RWPE2 (cell line): Measurements from ENCODE around the gene CHADL.

ENCODE experiments used
- ATAC-seq: fragments of 200-7000 bp; cut with Tn5 transposase; 3 replicates; pipeline ENCODE4 v1.9.1; 2021; ENCODE audit warnings: low read depth
- DNase-seq: peaks from one replicate; pipeline ENCODE4 v3.0.0-alpha.2; 2020; ENCODE audit warnings: low spot score
- H3K27ac ChIP-seq: fragments of 450-650 bp; 2 replicates; pipeline ENCODE4 v1.5.1; 2017; ENCODE audit warnings: mild to moderate bottlenecking; ENCODE audit not compliant: poor library complexity, severe bottlenecking
- H3K27me3 ChIP-seq: fragments of 250-450 bp; sonication (Bioruptor Pico); 2 replicates; pipeline ENCODE4 v1.5.1; 2021; ENCODE audit warnings: mild to moderate bottlenecking, moderate library complexity; ENCODE audit not compliant: insufficient read depth, poor library complexity, severe bottlenecking
- H3K36me3 ChIP-seq: fragments of 250-450 bp; sonication (Bioruptor Pico); 2 replicates; pipeline ENCODE4 v1.5.1; 2020; ENCODE audit warnings: low read depth, mild to moderate bottlenecking, moderate library complexity
- H3K4me1 ChIP-seq: fragments of 250-450 bp; sonication (Bioruptor Pico); 2 replicates; pipeline ENCODE4 v1.5.1; 2021; ENCODE audit warnings: mild to moderate bottlenecking, moderate library complexity; ENCODE audit not compliant: insufficient read depth, poor library complexity, severe bottlenecking
- H3K4me3 ChIP-seq: fragments of 250-450 bp; sonication (Bioruptor Pico); 2 replicates; pipeline ENCODE4 v1.5.1; 2021; ENCODE audit warnings: mild to moderate bottlenecking, moderate library complexity; ENCODE audit not compliant: severe bottlenecking
- H3K9me3 ChIP-seq: fragments of 250-450 bp; sonication (Bioruptor Pico); 2 replicates; pipeline ENCODE4 v1.5.1; 2021; ENCODE audit warnings: mild to moderate bottlenecking, moderate library complexity; ENCODE audit not compliant: severe bottlenecking
- CTCF ChIP-seq: fragments of 450-650 bp; IDR thresholded peaks from one replicate; pipeline ENCODE4 v1.5.1; 2017; ENCODE audit warnings: mild to moderate bottlenecking, moderate library complexity; ENCODE audit not compliant: poor library complexity, severe bottlenecking

CHADL gene

DNA sequence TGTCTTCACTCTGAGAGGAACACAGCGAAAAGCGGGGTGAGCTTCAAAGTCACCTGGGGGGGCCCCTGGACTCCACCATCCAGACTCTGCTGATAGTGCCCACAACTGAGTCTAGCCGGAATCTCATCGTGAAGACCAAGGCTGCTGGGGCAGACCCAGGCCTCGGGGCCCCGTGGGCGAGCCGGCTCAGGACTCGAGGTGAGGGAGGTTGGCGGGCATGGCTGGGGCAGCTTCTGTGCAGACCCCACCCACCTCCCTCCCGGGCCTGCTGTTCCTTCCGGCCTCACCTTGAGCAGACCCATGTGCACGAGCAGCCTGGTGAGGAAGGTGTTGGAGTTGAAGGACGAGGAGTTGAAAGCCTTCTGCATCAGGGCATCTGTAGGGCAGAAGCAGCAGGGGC is 8.7 kb upstream of the CHADL start:
- Histone ChIP-seq H3K27me3 (no peaks in the 10 kb centered on the region), H3K27ac (no peak overlapping the region), H3K4me3 (no peak overlapping the region), H3K4me1 (no peaks in the 10 kb centered on the region), H3K9me3 (no peaks in the 10 kb centered on the region), H3K36me3 (peaks cover 81% of the 10 kb centered on the region)
- DNase-seq: no peak
- TF ChIP-seq CTCF: no peak
- no peak for ATAC-seq

GRCh38 chr22:41248758-41249157 is 8.0 kb upstream of the CHADL start:
- peaks cover 74% of the 10 kb centered on the region for H3K36me3 ChIP-seq
- no peaks in the 10 kb centered on the region for H3K4me1 ChIP-seq
- H3K27me3 ChIP-seq: no peaks in the 10 kb centered on the region
- TF ChIP-seq CTCF: no peak
- H3K4me3 ChIP-seq: no peak overlapping the region
- H3K9me3 ChIP-seq: no peaks in the 10 kb centered on the region
- H3K27ac ChIP-seq: no peak overlapping the region
- no peak for ATAC-seq
- DNase-seq: no peak

DNA sequence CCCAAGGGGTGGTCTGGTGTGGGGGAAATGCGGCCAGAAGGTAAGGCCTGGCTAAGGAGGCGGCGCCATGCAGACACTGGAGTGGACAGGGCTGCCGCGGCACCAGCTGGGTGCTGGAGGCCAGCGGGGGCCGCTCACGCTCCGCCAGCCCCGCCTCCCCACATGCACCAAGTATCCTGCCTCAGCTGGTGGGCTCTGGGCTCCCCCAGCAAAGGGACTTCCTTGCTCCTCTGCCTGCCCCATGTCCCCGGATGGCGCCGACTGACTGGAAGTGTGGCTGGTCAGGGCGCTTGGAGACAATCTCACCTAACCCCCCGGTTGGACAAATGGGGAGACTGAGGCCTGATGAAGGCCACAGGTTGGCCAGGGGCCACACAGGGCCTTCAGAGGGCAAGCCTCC is 7.6 kb upstream of the CHADL start:
- Histone ChIP-seq H3K9me3 (no peaks in the 10 kb centered on the region), H3K27ac (no peak overlapping the region), H3K36me3 (peaks cover 70% of the 10 kb centered on the region), H3K27me3 (no peaks in the 10 kb centered on the region), H3K4me1 (no peaks in the 10 kb centered on the region), H3K4me3 (no peak overlapping the region)
- ATAC-seq (no peak), DNase-seq (no peak)
- TF ChIP-seq CTCF: no peak

DNA sequence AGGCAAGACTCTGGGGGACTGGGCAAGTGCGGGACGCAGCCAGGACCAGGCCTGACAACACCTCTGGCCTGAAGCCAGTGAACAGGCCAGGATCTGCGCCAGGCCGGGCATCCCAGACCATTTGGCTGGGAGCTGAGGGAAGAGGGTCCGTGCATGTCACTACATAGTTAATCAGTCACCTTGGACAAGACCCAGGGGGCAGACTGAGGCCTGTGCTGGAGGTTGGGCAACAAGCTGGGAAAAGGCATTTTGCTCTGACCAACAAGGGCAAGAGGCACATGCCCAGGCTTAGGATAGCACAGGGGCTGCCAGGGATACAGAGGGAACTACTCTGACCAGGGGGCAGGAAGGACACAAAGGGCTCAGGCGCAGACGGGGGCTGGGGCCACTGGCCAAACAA is 7.0 kb upstream of the CHADL start:
- no peak for DNase-seq
- H3K4me3 ChIP-seq: no peak overlapping the region
- no peak overlapping the region for H3K27ac ChIP-seq
- no peaks in the 10 kb centered on the region for H3K9me3 ChIP-seq
- no peak for ATAC-seq
- peaks cover 64% of the 10 kb centered on the region for H3K36me3 ChIP-seq
- TF ChIP-seq CTCF: no peak
- H3K27me3 ChIP-seq: no peaks in the 10 kb centered on the region
- H3K4me1 ChIP-seq: no peaks in the 10 kb centered on the region

DNA sequence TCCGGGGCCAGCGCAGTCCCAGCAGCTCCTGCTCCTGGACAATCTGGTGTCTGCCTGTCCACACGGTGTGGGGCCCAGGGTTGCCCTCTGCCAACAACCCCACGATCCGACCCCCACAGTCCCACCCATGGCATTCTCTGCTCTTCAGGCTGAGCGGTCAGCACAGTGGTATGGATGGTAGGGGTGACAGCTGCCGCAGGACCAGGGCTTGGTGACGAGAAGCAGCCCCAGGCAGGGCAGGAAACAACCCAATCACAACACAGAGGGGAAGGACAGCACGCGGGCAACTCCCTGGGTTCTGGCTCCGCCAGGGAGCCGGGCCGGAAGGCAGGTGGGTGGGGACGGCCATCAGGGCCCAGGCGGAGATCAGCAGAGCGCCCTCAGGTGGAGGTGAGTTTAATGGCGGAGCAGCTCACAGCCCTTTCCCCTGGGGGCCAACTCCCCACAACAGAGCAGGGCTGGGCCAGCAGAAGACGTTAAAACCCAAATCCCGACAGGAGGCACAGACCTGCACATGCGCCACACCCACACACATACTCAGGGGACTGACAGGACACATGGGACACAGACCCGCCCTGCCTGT is 5.3 kb upstream of the CHADL start:
- ATAC-seq: no peak
- DNase-seq: no peak
- Histone ChIP-seq H3K27ac (no peak overlapping the region), H3K27me3 (no peaks in the 10 kb centered on the region), H3K36me3 (peaks cover 47% of the 10 kb centered on the region), H3K9me3 (no peaks in the 10 kb centered on the region), H3K4me3 (no peak overlapping the region), H3K4me1 (no peaks in the 10 kb centered on the region)
- no peak for TF ChIP-seq CTCF
